Measurements from ENCODE around the gene ALG9.

ALG9 gene

DNA sequence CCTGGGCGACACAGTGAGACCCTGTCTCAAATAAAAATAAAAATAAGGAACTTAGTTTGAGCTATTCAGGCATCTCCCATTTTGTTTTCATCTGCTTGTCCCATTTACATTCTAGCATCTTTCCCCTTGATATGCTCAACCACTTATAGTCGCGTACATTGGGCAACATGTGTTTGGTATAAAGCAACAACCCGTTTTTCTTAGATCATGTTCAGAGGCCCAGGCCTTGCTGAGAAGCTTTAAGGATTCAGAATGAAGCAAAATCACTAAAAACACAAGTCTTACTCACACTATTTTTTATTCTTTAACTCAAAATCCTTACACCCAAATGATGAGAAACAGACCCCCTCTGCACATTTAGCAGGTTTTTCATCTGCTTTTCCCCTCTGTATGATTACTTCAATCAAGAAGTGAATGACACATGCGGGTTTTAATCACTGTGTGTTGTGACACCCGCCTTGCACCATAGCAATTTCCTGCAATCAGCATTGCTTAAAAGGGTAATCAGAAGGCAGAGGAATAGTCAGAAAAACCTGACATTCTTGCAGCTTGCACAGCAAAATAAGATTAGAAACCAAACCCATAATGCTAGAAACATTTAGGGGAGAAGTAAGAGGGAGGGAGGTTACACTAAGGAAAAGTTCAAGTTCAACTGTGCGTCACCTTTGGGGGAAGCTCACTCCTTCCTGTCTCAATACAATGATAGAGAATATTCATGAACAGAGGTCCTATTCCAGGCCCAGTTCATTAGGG, 25.9 kb downstream of the ALG9 start:
- H3K4me3 ChIP-seq (replicated peaks; ENCODE audit: insufficient read depth, low read length), result no peak overlapping the region
- peak overlapping the region; percentile 24 for H3K27ac ChIP-seq (replicated peaks)
- H3K27me3 ChIP-seq (ENCODE audit: insufficient read depth, poor library complexity, severe bottlenecking), result no peaks in the 10 kb centered on the region
- peak; percentile 57 to 90 for DNase-seq (ENCODE audit: low read depth in 1 of 2, low spot score in 1 of 2)
- TF ChIP-seq POLR2AphosphoS5 (IDR thresholded peaks at IDR 0.05; ENCODE audit: low read depth) (peak; percentile 64), SPI1 (IDR thresholded peaks at IDR 0.05; ENCODE audit: borderline replicate concordance, low read depth) (no peak), GABPA (IDR thresholded peaks at IDR 0.05; ENCODE audit: low read depth) (no peak)
- TF ChIP-seq, protein P1, sequence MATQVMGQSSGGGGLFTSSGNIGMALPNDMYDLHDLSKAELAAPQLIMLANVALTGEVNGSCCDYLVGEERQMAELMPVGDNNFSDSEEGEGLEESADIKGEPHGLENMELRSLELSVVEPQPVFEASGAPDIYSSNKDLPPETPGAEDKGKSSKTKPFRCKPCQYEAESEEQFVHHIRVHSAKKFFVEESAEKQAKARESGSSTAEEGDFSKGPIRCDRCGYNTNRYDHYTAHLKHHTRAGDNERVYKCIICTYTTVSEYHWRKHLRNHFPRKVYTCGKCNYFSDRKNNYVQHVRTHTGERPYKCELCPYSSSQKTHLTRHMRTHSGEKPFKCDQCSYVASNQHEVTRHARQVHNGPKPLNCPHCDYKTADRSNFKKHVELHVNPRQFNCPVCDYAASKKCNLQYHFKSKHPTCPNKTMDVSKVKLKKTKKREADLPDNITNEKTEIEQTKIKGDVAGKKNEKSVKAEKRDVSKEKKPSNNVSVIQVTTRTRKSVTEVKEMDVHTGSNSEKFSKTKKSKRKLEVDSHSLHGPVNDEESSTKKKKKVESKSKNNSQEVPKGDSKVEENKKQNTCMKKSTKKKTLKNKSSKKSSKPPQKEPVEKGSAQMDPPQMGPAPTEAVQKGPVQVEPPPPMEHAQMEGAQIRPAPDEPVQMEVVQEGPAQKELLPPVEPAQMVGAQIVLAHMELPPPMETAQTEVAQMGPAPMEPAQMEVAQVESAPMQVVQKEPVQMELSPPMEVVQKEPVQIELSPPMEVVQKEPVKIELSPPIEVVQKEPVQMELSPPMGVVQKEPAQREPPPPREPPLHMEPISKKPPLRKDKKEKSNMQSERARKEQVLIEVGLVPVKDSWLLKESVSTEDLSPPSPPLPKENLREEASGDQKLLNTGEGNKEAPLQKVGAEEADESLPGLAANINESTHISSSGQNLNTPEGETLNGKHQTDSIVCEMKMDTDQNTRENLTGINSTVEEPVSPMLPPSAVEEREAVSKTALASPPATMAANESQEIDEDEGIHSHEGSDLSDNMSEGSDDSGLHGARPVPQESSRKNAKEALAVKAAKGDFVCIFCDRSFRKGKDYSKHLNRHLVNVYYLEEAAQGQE (IDR thresholded peaks at IDR 0.05; ENCODE audit: insufficient replicate concordance, low read depth), result no peak

DNA sequence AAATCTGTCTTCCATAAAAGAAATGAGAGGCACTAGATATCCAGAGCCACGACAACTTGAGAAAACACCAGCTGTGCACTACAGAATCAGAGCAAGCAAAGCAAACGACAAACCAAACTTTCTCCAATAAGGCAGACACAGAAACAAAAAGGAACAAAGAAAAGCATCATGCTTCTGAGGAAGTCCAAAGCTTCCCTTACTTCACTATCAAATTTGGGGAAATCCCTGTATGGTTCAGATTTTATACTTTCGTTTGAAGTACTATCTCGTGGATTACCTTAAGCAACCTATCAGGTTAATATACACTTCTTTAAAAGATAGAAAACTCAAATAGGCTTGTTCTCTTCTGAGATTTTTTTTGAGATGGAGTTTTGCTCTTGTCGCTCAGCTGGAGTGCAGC, 27.7 kb downstream of the ALG9 start:
- TF ChIP-seq, protein P2, sequence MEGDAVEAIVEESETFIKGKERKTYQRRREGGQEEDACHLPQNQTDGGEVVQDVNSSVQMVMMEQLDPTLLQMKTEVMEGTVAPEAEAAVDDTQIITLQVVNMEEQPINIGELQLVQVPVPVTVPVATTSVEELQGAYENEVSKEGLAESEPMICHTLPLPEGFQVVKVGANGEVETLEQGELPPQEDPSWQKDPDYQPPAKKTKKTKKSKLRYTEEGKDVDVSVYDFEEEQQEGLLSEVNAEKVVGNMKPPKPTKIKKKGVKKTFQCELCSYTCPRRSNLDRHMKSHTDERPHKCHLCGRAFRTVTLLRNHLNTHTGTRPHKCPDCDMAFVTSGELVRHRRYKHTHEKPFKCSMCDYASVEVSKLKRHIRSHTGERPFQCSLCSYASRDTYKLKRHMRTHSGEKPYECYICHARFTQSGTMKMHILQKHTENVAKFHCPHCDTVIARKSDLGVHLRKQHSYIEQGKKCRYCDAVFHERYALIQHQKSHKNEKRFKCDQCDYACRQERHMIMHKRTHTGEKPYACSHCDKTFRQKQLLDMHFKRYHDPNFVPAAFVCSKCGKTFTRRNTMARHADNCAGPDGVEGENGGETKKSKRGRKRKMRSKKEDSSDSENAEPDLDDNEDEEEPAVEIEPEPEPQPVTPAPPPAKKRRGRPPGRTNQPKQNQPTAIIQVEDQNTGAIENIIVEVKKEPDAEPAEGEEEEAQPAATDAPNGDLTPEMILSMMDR (IDR thresholded peaks at IDR 0.05; ENCODE audit: insufficient read depth, low read length), result no peak
- TF ChIP-seq SPI1 (IDR thresholded peaks at IDR 0.05; ENCODE audit: borderline replicate concordance, low read depth) (no peak), GABPA (IDR thresholded peaks at IDR 0.05; ENCODE audit: low read depth) (no peak), POLR2AphosphoS5 (IDR thresholded peaks at IDR 0.05; ENCODE audit: low read depth) (no peak)
- TF ChIP-seq, protein P1 (IDR thresholded peaks at IDR 0.05; ENCODE audit: insufficient replicate concordance, low read depth), result no peak
- no peak for DNase-seq (ENCODE audit: low read depth in 1 of 2, low spot score in 1 of 2)
- Histone ChIP-seq H3K4me3 (replicated peaks; ENCODE audit: insufficient read depth, low read length) (no peak overlapping the region), H3K27ac (replicated peaks) (no peak overlapping the region), H3K27me3 (ENCODE audit: insufficient read depth, poor library complexity, severe bottlenecking) (no peaks in the 10 kb centered on the region)

DNA sequence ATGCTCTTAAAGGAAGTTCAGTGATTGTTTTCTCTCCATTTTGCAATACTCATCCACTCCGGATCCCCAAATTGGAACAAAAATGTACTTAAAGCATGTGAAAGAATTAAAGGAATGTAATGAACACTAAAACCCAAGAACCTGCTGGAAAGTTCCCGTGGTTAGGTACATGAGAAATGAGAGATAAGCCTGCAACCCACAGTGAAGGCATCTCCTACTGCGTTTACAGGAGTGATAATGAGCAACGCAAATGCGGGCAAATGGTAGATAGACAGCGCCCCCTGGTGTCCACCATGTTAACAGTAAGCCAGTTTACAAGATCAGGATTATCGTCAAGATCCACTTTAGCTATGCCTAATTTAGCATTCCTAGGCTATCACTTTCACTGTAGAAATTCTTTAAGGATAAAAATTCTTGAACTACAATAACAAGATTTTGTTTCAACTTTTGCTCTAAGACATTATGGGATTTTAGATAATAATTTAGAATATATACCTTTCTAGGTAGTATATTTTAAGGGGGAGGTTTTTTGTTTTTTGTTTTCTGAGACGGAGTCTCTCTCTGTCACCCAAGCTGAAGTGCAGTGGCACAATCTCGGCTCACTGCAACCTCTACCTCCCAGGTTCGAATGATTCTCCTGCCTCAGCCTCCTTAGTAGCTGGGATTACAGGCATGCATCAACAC, 29.9 kb downstream of the ALG9 start:
- peak; percentile 33 to 86 for DNase-seq (ENCODE audit: low read depth in 1 of 2, low spot score in 1 of 2)
- TF ChIP-seq, protein P1 (IDR thresholded peaks at IDR 0.05; ENCODE audit: insufficient replicate concordance, low read depth), result no peak
- TF ChIP-seq SPI1 (IDR thresholded peaks at IDR 0.05; ENCODE audit: borderline replicate concordance, low read depth), result no peak
- TF ChIP-seq, protein P2 (IDR thresholded peaks at IDR 0.05; ENCODE audit: insufficient read depth, low read length), result peak; percentile 76
- H3K27me3 ChIP-seq (ENCODE audit: insufficient read depth, poor library complexity, severe bottlenecking), result no peaks in the 10 kb centered on the region
- H3K27ac ChIP-seq (replicated peaks), result no peak overlapping the region
- no peak overlapping the region for H3K4me3 ChIP-seq (replicated peaks; ENCODE audit: insufficient read depth, low read length)

Measured in HL-60 (cell line).